WERI-Rb-1 (cell line): ENCODE results near the gene RPUSD4.

Source experiments
- DNase-seq: peaks from one replicate; pipeline ENCODE4 v3.0.0-alpha.2; 2020
- H3K27ac ChIP-seq: fragments of 250-450 bp; sonication (Bioruptor Pico); 2 replicates; pipeline ENCODE4 v1.5.1; 2020; ENCODE audit warnings: mild to moderate bottlenecking, moderate library complexity
- H3K27me3 ChIP-seq: fragments of 250-450 bp; sonication (Bioruptor Pico); 2 replicates; pipeline ENCODE4 v1.5.1; 2021; ENCODE audit warnings: mild to moderate bottlenecking, low read depth, moderate library complexity; ENCODE audit not compliant: insufficient read depth, severe bottlenecking
- H3K36me3 ChIP-seq: fragments of 250-450 bp; sonication (Bioruptor Pico); 2 replicates; pipeline ENCODE4 v1.5.1; 2020; ENCODE audit warnings: mild to moderate bottlenecking, moderate library complexity
- H3K4me3 ChIP-seq: 2 replicates; pipeline ENCODE4 v1.5.1; 2011; ENCODE audit warnings: low read depth, mild to moderate bottlenecking, control low read depth, low read length
- H3K9me3 ChIP-seq: fragments of 250-450 bp; sonication (Bioruptor Pico); 2 replicates; pipeline ENCODE4 v1.5.1; 2021; ENCODE audit warnings: mild to moderate bottlenecking, moderate library complexity; ENCODE audit not compliant: severe bottlenecking
- CTCF ChIP-seq: IDR thresholded peaks from 2 replicates; pipeline ENCODE4 v1.5.1; 2011; ENCODE audit warnings: low read depth, mild to moderate bottlenecking, control low read depth, inconsistent platforms, low read length

The RPUSD4 gene

DNA sequence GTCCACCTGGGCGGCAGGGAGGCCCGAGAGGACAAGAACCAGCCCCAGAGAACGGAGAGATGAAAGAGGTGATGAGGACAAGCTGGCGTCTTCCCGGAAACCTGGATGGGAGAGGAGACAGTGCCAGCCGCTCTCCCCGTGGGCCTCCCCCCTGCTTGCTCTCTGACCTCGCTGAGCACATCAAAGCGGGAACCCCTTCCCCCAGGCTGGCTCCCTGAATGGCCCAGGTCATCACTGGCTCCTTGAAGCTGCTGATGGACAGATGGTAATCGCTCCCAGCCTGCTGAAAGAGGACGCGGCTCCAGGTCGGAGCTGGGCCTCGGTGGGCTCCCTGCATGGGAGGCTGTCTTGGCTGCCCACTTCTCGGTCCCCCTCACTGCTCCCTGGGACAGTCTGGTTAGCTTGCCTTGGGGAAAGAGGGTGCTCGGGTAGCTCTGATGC, 18.4 kb downstream of the RPUSD4 start:
- Histone ChIP-seq H3K9me3 (peaks cover 6% of the 10 kb centered on the region), H3K4me3 (no peak overlapping the region), H3K27me3 (no peaks in the 10 kb centered on the region), H3K27ac (no peak overlapping the region), H3K36me3 (peaks cover 46% of the 10 kb centered on the region)
- no peak for TF ChIP-seq CTCF
- DNase-seq: no peak

- TF ChIP-seq CTCF: no peak
- Histone ChIP-seq H3K4me3 (no peak overlapping the region), H3K9me3 (peaks cover 3% of the 10 kb centered on the region), H3K36me3 (peaks cover 40% of the 10 kb centered on the region), H3K27me3 (no peaks in the 10 kb centered on the region), H3K27ac (no peak overlapping the region)
- no peak for DNase-seq
Observed at GRCh38 chr11:126192361-126192760, 19.1 kb downstream of the RPUSD4 start.

- no peaks in the 10 kb centered on the region for H3K9me3 ChIP-seq
- H3K4me3 ChIP-seq: no peak overlapping the region
- H3K27ac ChIP-seq: no peak overlapping the region
- H3K27me3 ChIP-seq: no peaks in the 10 kb centered on the region
- peaks cover 32% of the 10 kb centered on the region for H3K36me3 ChIP-seq
- no peak for DNase-seq
- TF ChIP-seq CTCF: no peak
Observed at GRCh38 chr11:126191379-126192073, 19.9 kb downstream of the RPUSD4 start.

DNA sequence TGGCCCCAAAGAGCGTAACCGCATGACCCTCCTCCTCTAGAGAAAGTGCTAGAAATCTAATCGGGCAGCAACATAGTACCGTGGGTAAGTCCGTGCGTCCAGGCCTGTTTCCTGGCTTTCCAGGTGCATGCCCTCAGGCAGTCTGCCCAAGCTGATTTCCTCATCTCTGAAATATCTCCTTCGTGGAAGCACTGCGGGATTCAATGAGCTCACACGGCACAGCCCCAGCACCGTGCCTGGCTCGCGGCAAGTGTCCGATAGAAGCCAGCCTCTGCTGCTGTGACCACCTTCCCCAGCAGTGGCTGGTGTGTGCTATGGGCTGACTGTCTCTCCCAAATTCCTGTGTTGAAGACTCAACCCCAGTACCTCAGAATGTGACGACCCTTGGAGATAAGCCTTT, 20.7 kb downstream of the RPUSD4 start:
- Histone ChIP-seq H3K27me3 (no peaks in the 10 kb centered on the region), H3K4me3 (no peak overlapping the region), H3K27ac (no peak overlapping the region), H3K36me3 (peaks cover 26% of the 10 kb centered on the region), H3K9me3 (no peaks in the 10 kb centered on the region)
- no peak for DNase-seq
- no peak for TF ChIP-seq CTCF

- Histone ChIP-seq H3K27ac (no peak overlapping the region), H3K27me3 (no peaks in the 10 kb centered on the region), H3K36me3 (peaks cover 25% of the 10 kb centered on the region), H3K4me3 (no peak overlapping the region), H3K9me3 (no peaks in the 10 kb centered on the region)
- no peak for DNase-seq
- TF ChIP-seq CTCF: no peak
Observed at GRCh38 chr11:126189109-126189929, 22.1 kb downstream of the RPUSD4 start.
